OCI-LY1 (cell line): Measurements from ENCODE around the gene TANK.

ENCODE experiments used
- EZH2 ChIP-seq: fragments of 200-600 bp; sonication (generic), shearing (Covaris generic); IDR thresholded peaks from 2 replicates; pipeline ENCODE4 v1.8.0; 2017; ENCODE audit warnings: borderline replicate concordance, mixed run types, mild to moderate bottlenecking, antibody characterized with exemption, low read length, moderate library complexity, mixed read lengths
- TF ChIP-seq, protein P1 (sequence below): fragments of 200-600 bp; sonication (generic), shearing (Covaris generic); IDR thresholded peaks from 2 replicates; pipeline ENCODE4 v1.5.1; 2017; ENCODE audit warnings: mild to moderate bottlenecking, antibody characterized with exemption, low read length, moderate library complexity, mixed read lengths

DNA sequence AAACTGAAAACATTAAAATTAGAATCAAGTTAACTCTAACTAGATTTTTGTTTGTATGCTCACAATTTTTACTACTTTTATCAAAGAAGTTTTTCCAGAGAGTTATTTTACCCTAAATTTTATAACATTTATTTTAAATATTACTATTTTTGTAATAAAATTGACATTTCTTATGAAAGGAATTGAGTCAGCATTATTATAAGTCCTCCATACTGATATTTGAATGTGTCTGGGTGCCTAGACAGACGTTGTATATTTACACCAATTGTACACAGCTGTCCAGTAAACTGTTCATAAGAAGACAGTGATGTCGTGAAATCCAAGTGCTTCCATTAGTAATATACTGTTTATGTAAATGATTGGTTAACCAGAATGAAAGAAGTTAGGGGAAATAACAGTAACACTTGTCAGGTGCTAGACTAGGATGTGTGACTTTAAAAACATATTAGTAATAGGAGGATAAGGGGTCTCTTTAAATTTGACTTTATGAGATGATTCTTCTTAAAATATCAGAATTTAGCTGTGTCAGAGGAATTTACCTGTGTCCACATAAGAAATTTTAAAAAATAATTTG, 73.7 kb downstream of the TANK start:
- TF ChIP-seq, protein P1, sequence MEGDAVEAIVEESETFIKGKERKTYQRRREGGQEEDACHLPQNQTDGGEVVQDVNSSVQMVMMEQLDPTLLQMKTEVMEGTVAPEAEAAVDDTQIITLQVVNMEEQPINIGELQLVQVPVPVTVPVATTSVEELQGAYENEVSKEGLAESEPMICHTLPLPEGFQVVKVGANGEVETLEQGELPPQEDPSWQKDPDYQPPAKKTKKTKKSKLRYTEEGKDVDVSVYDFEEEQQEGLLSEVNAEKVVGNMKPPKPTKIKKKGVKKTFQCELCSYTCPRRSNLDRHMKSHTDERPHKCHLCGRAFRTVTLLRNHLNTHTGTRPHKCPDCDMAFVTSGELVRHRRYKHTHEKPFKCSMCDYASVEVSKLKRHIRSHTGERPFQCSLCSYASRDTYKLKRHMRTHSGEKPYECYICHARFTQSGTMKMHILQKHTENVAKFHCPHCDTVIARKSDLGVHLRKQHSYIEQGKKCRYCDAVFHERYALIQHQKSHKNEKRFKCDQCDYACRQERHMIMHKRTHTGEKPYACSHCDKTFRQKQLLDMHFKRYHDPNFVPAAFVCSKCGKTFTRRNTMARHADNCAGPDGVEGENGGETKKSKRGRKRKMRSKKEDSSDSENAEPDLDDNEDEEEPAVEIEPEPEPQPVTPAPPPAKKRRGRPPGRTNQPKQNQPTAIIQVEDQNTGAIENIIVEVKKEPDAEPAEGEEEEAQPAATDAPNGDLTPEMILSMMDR = no peak
- no peak for TF ChIP-seq EZH2
